ENCODE data around the gene ATXN1.
"Not testable (repeated sequence)": the region's sequence is repeated elsewhere in the genome, so short reads cannot be mapped to it uniquely, and the experiment has no call there.

The ATXN1 gene

GRCh38 chr6:16263464-16264099 lies 497.7 kb downstream of the ATXN1 start:
- DNase-seq = not testable (repeated sequence)

DNA sequence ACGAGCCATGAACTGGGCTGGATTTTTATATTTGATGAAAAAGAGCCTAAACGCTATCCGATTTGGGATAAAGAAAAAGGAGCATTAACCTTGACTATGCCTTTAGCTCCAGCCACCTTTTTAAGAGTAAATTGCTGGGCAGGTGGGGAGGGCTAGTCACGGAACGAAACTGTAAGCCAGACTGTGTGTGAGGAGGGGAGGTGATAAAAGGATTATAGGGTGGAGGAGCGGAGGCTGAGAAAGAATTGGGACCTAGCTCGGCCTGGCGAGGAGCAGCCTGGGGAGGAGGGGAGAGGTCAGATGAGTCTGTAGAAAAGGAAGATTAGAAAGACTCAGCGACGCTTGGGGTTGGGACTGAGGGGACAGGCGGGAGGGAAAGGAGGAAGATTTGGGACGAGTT lies 498.5 kb downstream of the ATXN1 start:
- DNase-seq = not testable (repeated sequence)

DNA sequence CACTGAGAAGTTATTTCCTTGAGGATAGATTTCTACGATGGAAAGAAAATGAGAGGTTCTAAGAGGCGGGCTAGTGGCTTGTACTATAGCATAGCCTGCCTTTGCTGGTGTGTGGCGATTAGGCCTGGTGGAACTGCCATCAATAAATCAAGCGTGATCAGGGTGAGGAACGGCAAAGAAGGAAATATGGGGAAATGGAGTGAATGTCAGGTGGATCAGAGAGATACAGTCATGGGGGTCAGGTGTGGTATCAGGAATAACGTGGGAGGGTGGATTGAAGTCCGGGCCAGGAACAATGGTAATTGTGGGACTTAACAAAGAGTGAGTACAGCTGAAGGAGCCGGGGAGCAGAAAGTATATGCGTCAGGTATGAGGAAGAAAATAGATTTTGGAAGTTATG lies 500.7 kb downstream of the ATXN1 start:
- DNase-seq = not testable (repeated sequence)

- DNase-seq = not testable (repeated sequence)
Observed at GRCh38 chr6:16259604-16260003, 501.7 kb downstream of the ATXN1 start.

- DNase-seq = no peak
Observed at GRCh38 chr6:16258709-16259075, 502.6 kb downstream of the ATXN1 start.

- no peak for DNase-seq
Observed at GRCh38 chr6:16257999-16258708, 503.1 kb downstream of the ATXN1 start.

DNA sequence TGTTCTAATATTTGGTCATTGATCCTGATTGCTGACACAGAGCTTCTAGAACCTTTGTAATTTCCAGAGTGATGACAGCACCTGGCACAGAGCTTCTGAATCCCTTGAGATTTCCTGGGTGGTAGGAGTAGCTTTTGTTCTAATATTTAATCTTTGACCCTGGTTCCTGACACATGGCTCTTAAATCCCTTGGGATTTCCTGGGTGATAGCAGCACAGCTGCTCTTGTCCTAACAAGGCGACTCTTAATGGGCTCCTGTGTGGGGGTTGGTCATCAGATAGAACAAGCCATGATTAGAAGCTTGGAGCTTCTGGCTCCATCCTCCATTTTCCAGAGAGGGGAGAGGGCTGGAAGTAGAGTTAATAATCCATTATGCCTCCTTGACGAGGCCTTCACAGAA lies 504.5 kb downstream of the ATXN1 start:
- DNase-seq = no peak

- no peak for DNase-seq
Observed at GRCh38 chr6:16254535-16254934, 506.7 kb downstream of the ATXN1 start.

DNA sequence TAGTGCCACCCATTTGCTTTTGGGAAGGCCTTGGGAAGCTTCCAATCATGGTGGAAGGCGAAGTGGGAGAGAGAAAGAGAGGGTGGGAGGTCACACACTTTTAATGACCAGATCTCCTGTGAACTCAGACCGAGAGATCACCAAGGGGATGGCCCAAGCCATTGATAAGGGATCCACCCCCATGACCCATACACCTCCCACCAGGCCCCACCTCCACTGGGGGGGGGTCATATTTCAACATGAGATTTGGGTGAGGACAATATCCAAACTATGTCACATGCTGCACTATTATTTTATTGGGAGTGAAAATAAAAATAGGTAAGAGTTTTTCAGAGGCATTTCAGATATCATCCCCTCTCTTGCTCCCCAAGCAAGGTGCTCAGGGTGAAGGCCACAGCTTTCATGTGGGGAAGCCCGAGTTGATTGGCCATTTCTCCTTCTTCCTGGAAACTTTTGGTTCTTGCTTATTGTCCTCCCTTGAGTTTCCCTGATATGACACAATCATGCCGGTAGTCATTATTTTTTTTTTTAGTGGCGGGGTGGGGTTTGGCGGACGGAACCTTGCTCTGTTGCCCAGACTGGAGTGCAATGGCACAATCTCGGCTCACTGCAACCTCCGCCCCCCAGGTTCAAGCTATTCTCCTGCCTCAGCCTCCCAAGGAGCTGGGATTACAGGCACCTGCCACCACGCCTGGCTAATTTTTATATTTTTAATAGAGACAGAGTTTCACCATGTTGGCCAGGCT lies 507.7 kb downstream of the ATXN1 start:
- DNase-seq = no peak

DNA sequence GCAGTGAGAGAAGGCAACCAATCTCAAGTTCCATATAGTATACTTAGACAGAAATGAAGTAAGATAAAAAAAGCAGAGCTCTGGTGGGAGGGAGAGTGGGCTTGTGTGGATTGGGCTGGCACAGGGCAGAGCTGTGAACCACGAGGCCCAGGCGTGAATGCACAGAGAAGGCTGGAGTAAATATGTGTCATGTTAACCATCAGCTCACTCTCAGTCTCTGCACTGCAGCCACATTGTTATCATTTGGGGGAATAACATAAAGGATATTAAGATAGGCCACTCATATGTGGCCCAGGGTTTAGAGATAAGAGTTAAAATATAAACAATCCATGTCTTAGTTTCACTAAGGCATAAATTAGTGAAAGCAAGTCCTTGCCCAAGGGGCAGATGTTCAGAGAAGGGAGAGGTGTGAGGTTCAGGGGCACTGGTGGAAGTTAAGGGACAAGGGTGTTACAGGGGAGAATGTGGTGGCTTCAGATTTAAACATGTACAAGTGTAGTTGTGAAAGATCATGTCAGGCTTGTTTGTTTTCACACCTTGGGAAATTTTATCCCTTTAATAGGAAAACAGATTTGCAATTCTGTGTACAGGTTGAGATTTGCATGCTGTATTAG lies 508.5 kb downstream of the ATXN1 start:
- no peak for DNase-seq

- no peak for DNase-seq
Observed at GRCh38 chr6:16251706-16252105, 509.6 kb downstream of the ATXN1 start.

- no peak for DNase-seq
Observed at GRCh38 chr6:16249971-16250370, 511.3 kb downstream of the ATXN1 start.
